Measurements from ENCODE around the gene TACC2.
"Not testable (repeated sequence)": the region's sequence is repeated elsewhere in the genome, so short reads cannot be mapped to it uniquely, and the experiment has no call there.

TACC2 gene

GRCh38 chr10:122197611-122198222 is 208.8 kb downstream of the TACC2 start:
- DNase-seq (ENCODE audit: low read depth): no peak

DNA sequence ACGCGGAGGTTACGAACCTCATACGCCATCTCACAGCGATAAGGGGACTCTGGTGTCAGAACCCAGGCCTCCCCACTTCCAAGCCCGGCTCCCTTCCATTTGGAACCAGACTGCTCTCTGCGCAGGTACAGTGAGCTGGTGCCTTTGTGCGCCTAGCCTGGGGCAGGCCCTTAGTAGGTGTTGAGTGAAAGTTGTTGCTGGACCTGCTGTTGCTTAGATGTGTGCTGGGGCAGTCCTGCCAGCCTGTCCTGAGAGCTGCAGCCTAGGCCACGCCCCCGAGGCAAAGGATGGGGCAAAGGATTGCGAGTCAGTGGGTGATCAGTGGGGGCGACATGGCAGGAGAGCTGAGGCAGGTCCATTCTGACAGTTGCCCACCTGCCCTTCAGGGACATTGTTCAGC is 209.7 kb downstream of the TACC2 start:
- DNase-seq (ENCODE audit: low read depth): no peak

DNA sequence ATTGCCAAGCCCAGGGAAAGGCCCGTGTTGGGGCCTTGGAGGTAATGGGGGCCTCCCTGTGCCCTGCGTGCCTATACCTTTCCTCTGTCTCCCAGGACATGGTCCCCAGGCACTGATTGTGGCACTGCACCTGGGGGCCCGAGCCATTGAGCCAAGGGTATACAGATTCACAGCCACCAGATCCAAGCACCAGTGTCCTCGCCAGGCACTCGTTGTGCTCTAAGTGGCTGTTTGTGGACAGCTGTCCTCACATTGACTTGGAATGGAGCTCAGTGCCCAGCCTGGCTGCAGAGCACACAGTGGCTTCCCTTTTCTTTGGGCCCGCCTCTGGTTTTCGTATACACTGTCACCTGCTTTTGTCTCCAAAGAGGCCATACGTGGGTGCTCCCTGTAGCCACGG is 210.1 kb downstream of the TACC2 start:
- DNase-seq (ENCODE audit: low read depth): no peak

DNA sequence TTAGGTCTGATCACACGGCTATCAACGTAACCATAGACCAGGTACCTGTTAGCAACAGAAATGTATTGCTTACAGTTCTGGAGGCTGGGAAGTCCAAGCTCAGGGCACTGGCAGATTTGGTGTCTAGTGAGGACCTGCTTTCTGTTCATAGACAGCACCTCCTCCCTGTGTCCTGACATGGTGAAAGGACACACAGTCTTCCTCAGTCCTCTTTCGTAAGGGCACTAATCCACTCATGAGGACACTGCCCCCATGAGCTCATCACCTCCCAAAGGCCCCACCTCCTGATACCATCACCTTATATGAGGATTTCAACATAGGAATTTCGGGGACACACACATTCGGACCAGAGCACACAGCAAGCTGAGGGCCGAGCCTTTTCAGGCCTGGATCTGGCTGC is 210.7 kb downstream of the TACC2 start:
- DNase-seq (ENCODE audit: low read depth): no peak

DNA sequence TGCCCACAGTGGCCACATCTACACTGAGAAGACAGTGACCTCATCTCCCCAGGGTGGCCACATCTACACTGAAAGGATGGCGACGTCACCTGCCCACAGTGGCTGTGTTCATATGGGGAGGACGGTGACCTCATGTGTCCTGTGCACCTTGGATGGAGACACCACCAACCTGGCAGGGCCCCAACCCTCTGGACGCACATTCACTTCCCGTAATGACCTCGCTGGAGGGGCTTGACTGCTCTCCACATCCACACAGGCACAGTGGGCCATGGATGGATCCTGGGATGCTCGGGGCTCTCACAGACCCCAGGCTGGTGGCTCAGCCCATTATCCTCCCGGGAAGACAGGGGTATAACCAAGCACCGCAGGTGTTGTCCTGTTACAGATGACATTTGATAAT is 212.4 kb downstream of the TACC2 start:
- no peak for DNase-seq (ENCODE audit: low read depth)

- DNase-seq (ENCODE audit: low read depth): not testable (repeated sequence)
Observed at GRCh38 chr10:122203180-122203579, 214.2 kb downstream of the TACC2 start.

DNA sequence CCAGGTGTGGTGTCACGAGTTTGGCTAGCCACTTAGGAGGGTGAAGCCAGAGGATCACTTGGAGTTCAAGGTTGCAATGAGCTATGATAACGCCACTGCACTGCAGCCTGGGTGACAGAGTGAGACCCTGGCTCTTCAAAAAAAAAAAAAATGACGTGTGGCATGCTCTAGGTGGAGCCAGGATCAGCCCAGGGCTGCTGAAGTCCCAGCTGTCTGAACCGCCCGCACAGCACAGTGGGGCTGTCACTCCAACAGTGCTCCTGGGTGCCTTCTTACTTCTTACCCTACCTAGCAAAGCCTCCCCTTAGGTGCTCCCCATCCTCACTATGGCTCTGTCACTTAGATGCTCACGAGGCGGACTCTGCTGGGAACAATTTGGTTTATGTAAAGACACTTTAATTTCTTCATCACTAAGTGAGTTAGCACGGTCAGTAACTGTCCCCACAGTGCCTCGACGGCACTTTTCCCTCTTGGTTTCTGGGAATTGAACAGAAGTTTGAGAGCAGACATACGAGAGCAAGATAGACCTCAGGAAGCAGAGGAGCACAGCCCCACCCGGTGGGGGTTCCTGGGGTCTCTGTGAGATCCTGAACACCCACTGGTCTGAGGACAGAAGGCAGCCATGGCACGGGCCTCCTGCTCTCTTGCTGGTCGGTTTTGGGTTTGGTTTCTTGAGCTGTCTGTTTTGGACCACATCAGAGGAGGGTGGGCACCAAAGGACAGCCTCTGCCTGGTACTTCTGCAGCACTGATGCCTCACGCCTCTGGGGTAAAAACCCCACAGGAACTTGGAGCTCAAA is 215.9 kb downstream of the TACC2 start:
- DNase-seq (ENCODE audit: low read depth): no peak

GRCh38 chr10:122206471-122207065 is 217.6 kb downstream of the TACC2 start:
- DNase-seq (ENCODE audit: low read depth): no peak

DNA sequence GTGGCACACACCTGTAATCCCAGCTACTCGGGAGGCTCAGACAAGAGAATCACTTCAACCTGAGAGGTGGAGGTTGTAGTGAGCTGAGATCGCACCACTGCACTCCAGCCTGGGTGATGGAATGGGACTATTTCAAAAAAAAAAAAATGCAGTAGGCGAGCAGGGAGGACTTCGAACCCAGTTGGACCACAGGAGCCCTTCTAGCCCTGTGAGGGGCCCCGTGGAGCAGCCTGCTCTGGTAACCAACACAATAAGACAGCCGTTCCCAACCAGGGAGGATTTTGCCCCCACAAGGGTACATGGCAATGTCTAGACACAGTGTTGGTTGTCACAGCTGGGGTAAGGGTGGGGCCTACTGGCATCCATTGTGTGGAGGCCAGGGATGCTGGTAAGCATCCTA is 218.2 kb downstream of the TACC2 start:
- DNase-seq (ENCODE audit: low read depth): no peak

- no peak for DNase-seq (ENCODE audit: low read depth)
Observed at GRCh38 chr10:122207596-122207995, 218.6 kb downstream of the TACC2 start.

DNA sequence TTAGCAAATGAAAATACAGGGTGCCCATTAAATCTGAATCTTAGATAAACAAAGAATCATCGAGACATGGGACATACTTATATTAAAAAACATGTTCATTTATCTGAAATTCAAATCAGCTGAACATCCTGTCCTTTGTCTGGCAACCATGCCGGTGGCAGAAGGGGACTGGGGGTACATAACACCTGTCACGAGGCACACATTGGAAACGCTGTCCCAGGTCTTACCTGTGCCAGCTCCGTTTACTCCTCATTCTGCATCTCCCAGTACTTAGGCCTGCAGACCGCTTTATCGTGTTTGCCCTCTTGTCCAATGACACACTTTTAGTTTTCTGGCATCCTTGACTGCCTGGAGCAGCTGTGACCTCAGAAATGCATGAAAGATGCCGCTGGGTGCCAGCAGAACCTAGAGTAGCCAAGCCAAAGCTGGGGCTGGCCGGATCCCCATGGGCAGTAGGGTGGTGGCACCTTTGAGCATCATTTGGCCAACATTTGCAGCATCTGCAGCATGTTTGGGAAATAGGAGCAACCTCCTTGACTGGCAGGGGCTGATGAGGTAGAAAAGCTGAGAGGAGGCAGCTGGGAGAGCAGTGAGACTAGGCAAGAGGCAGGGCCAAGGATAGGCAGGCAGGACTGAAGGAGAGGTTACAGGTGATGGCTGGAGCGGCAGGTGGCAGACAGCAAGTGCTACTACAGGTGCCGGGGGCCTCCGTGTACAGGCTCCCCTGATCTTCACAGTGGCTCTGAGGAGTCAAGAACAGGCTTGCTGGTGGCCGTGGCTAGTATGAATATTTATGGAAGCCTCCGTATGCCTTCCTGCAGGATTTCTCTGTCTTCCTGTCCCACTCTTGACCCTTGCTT is 219.8 kb downstream of the TACC2 start:
- DNase-seq (ENCODE audit: low read depth): no peak

DNA sequence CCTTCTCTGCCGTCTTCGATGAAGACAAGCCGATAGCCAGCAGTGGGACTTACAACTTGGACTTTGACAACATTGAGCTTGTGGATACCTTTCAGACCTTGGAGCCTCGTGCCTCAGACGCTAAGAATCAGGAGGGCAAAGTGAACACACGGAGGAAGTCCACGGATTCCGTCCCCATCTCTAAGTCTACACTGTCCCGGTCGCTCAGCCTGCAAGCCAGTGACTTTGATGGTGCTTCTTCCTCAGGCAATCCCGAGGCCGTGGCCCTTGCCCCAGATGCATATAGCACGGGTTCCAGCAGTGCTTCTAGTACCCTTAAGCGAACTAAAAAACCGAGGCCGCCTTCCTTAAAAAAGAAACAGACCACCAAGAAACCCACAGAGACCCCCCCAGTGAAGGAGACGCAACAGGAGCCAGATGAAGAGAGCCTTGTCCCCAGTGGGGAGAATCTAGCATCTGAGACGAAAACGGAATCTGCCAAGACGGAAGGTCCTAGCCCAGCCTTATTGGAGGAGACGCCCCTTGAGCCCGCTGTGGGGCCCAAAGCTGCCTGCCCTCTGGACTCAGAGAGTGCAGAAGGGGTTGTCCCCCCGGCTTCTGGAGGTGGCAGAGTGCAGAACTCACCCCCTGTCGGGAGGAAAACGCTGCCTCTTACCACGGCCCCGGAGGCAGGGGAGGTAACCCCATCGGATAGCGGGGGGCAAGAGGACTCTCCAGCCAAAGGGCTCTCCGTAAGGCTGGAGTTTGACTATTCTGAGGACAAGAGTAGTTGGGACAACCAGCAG is 221.7 kb downstream of the TACC2 start:
- no peak for DNase-seq (ENCODE audit: low read depth)

- DNase-seq (ENCODE audit: low read depth): no peak
Observed at GRCh38 chr10:122213364-122213763, 224.4 kb downstream of the TACC2 start.

- DNase-seq (ENCODE audit: low read depth): no peak
Observed at GRCh38 chr10:122213766-122214165, 224.8 kb downstream of the TACC2 start.

- no peak for DNase-seq (ENCODE audit: low read depth)
Observed at GRCh38 chr10:122216047-122216446, 227.1 kb downstream of the TACC2 start.

DNA sequence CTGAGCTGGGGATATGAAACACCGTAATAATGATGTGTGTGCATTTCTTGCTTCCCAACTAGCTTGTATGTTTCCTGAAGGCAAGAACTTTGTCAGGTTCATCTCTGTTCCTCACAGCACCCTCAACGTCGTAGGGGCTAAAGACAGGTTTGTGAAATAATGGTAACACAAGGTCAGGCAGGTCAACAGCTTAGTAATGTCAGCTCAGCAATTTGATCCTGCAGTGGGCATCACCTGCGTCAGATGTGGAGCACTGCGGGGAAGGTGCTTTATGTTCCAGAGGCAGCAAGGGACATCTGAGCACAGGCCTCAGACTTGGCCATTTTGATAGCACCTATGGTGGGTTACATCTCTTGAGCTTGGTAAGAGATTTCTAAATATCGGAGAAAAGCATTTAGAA is 230.4 kb downstream of the TACC2 start:
- no peak for DNase-seq (ENCODE audit: low read depth)

- DNase-seq (ENCODE audit: low read depth): no peak
Observed at GRCh38 chr10:122220736-122221135, 231.8 kb downstream of the TACC2 start.

GRCh38 chr10:122221958-122222357 is 233.0 kb downstream of the TACC2 start:
- DNase-seq (ENCODE audit: low read depth): no peak

DNA sequence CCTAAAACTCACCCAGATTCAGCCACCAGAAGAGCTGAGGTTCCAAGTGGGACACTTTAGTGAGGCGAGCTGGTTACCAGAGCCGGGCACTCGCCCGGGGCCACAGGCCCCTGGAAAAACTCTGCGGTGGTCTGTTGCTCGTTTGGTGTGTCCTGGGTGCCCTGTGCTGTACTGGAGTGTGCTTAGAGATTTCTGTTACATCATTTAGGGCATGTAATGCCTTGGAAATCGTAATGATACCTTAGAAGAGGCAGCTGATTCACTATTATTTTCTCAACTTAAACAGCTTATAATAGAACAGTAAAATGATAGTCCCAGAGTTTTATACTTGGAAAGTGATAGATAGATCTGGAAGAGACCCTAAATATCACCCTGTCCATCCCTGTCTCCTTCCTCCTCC is 233.7 kb downstream of the TACC2 start:
- DNase-seq (ENCODE audit: low read depth): no peak

- DNase-seq (ENCODE audit: low read depth): no peak
Observed at GRCh38 chr10:122224159-122224558, 235.2 kb downstream of the TACC2 start.

GRCh38 chr10:122225330-122225729 is 236.4 kb downstream of the TACC2 start:
- no peak for DNase-seq (ENCODE audit: low read depth)

DNA sequence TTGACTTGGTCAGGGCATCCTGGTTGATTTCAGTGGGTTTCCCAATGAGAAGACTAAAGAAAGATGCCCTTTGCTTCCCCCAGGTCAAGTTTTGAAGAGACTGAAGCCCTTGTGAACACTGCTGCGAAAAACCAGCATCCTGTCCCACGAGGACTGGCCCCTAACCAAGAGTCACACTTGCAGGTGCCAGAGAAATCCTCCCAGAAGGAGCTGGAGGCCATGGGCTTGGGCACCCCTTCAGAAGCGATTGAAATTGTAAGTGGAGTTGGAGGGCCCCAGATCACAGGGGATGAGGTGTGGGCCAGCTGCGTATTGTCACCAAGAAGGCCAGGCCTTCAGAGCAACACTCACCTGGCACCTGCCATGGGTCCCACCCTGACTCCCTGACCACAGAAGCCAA is 238.8 kb downstream of the TACC2 start:
- DNase-seq (ENCODE audit: low read depth): no peak

Measured in T-helper 22 cell (primary cell).